GM12878 (cell line): ENCODE results near the gene LST1. TPM values are rescaled to one million over a fixed set of nuclear protein-coding genes. Genes with fewer than 3 reads are reported as not detected.

Source experiments
- ATAC-seq: fragments of 200-7000 bp; cut with Tn5 transposase; 3 replicates; pipeline ENCODE4 v1.9.1; 2020; ENCODE audit warnings: mild to moderate bottlenecking, moderate library complexity
- BruUV-seq: library from RNA; stranded (reverse); fragments of 400-500 nt; replicated peaks from 2 replicates; lab custom pipeline; 2021; lab: Mats Ljungman, UMichigan
- CTCF ChIA-PET: fragments of 300-600 bp; sonication (Branson Sonifier 250); formaldehyde crosslinking; extraction: SDS; loops from one replicate; lab custom pipeline; 2021; ENCODE audit warnings: inconsistent platforms; lab: Yijun Ruan, JAX
- POLR2A ChIA-PET: fragments of 350-600 bp; formaldehyde crosslinking; extraction: SDS; loops from one replicate; lab custom pipeline; 2021; ENCODE audit warnings: inconsistent platforms; lab: Charles Lee
- RAD21 ChIA-PET: fragments of 300-600 bp; sonication (Branson Sonifier 250); formaldehyde crosslinking; loops from one replicate; lab custom pipeline; 2023; ENCODE audit warnings: antibody characterized with exemption; ENCODE audit not compliant: unreplicated experiment; lab: Charles Lee
- SMC1A ChIA-PET: fragments of 300-600 bp; sonication (Branson Sonifier 250); formaldehyde crosslinking; loops from one replicate; lab custom pipeline; 2023; ENCODE audit not compliant: unreplicated experiment, uncharacterized antibody; lab: Charles Lee
- DNase-seq: peaks from one replicate; pipeline ENCODE4 v3.0.0-alpha.2; 2011; ENCODE audit warnings: low read depth, low spot score
- FAIRE-seq: peaks from 3 replicates; lab custom pipeline; 2011; peaks lifted over from hg19 to GRCh38; lab: Jason Lieb, UNC
- H2AFZ ChIP-seq: 2 replicates; pipeline ENCODE4 v1.6.0; 2011; ENCODE audit warnings: low read depth, low read length, control low read depth; ENCODE audit not compliant: control insufficient read depth
- H3K27ac ChIP-seq: 2 replicates; pipeline ENCODE4 v1.5.1; 2011; ENCODE audit warnings: control low read depth; ENCODE audit not compliant: control insufficient read depth, insufficient read depth
- H3K27me3 ChIP-seq, 2 experiments: replicated peaks in 1 of 2; 2 replicates each; pipeline versions ENCODE4 v1.6.0 to v1.6.1; 2011; ENCODE audit warnings: low read length in 1 of 2; ENCODE audit not compliant: control insufficient read depth in 2 of 2, insufficient read depth in 2 of 2
- H3K36me3 ChIP-seq, 2 experiments: 2 replicates each; pipeline ENCODE4 v1.5.1; 2011; ENCODE audit warnings: low read length in 1 of 2; ENCODE audit not compliant: control insufficient read depth in 2 of 2, insufficient read depth in 2 of 2
- H3K4me1 ChIP-seq: 2 replicates; pipeline ENCODE4 v1.6.1; 2011; ENCODE audit warnings: mild to moderate bottlenecking, low read length, moderate library complexity, mixed read lengths; ENCODE audit not compliant: control insufficient read depth, insufficient read depth
- H3K4me2 ChIP-seq: 2 replicates; pipeline ENCODE4 v1.6.0; 2011; ENCODE audit warnings: control low read depth; ENCODE audit not compliant: control insufficient read depth, insufficient read depth
- H3K4me3 ChIP-seq: fragments of 200-600 bp; sonication (generic); 2 replicates; pipeline ENCODE4 v1.5.1; 2016
- H3K79me2 ChIP-seq: 2 replicates; pipeline ENCODE4 v1.6.0; 2011; ENCODE audit warnings: low read length; ENCODE audit not compliant: control insufficient read depth, insufficient read depth
- H3K9ac ChIP-seq: 2 replicates; pipeline ENCODE4 v1.8.0; 2011; ENCODE audit warnings: low read length, control low read depth, mixed read lengths; ENCODE audit not compliant: control insufficient read depth, insufficient read depth
- H3K9me3 ChIP-seq: replicated peaks from 3 replicates; pipeline ENCODE4 v1.5.1; 2011; ENCODE audit warnings: mild to moderate bottlenecking, low read length; ENCODE audit not compliant: control insufficient read depth, insufficient read depth
- H4K20me1 ChIP-seq: 2 replicates; pipeline ENCODE4 v1.6.0; 2011; ENCODE audit not compliant: control insufficient read depth, insufficient read depth
- BCL11A ChIP-seq: IDR thresholded peaks from 2 replicates; pipeline ENCODE4 v1.6.1; 2011; ENCODE audit warnings: low read depth, low read length
- CREM ChIP-seq: IDR thresholded peaks from 2 replicates; pipeline ENCODE4 v1.6.1; 2014; ENCODE audit warnings: antibody characterized with exemption, low read depth
- CTCF ChIP-seq, 3 experiments: IDR thresholded peaks in 2 of 3; conservative IDR thresholded peaks in 1 of 3; 2 replicates each; pipeline ENCODE4 v1.5.1; 2011; ENCODE audit warnings: low read depth in 3 of 3, low read length in 3 of 3, mild to moderate bottlenecking in 3 of 3, control low read depth in 2 of 3, moderate library complexity in 2 of 3, inconsistent platforms in 1 of 3, mixed read lengths in 1 of 3; ENCODE audit not compliant: control insufficient read depth in 2 of 3, insufficient read depth in 1 of 3; ENCODE audit errors: extremely low read depth in 1 of 3
- CUX1 ChIP-seq: IDR thresholded peaks from 2 replicates; pipeline ENCODE4 v1.6.1; 2012; ENCODE audit warnings: improper control_type of control experiment, low read depth, low read length; ENCODE audit not compliant: insufficient replicate concordance
- IRF4 ChIP-seq: IDR thresholded peaks from 2 replicates; pipeline ENCODE4 v1.6.1; 2011; ENCODE audit warnings: low read depth, low read length
- KLF5 ChIP-seq: fragments of 450-650 bp; IDR thresholded peaks from 2 replicates; pipeline ENCODE4 v1.6.1; 2014; ENCODE audit warnings: mild to moderate bottlenecking; ENCODE audit not compliant: partially characterized antibody
- PKNOX1 ChIP-seq: fragments of 450-650 bp; IDR thresholded peaks from 2 replicates; pipeline ENCODE4 v1.6.1; 2016; ENCODE audit warnings: mild to moderate bottlenecking
- RAD21 ChIP-seq: IDR thresholded peaks from 2 replicates; pipeline ENCODE4 v1.6.1; 2011; ENCODE audit warnings: mild to moderate bottlenecking, low read depth, low read length, moderate library complexity; ENCODE audit not compliant: insufficient read depth
- SMARCA5 ChIP-seq: fragments of 450-650 bp; IDR thresholded peaks from 2 replicates; pipeline ENCODE4 v1.6.1; 2017; ENCODE audit warnings: mild to moderate bottlenecking
- SUZ12 ChIP-seq: fragments of 200-600 bp; sonication (generic); IDR thresholded peaks from one replicate; pipeline ENCODE4 v1.6.1; 2018; ENCODE audit warnings: antibody characterized with exemption, mild to moderate bottlenecking; ENCODE audit not compliant: unreplicated experiment
- USF1 ChIP-seq: IDR thresholded peaks from 2 replicates; pipeline ENCODE4 v1.6.1; 2011; ENCODE audit warnings: borderline replicate concordance, low read depth, mild to moderate bottlenecking, moderate library complexity, mixed read lengths, low read length; ENCODE audit not compliant: insufficient read depth; ENCODE audit errors: extremely low read length
- WRNIP1 ChIP-seq: IDR thresholded peaks from 2 replicates; pipeline ENCODE4 v1.6.1; 2011; ENCODE audit warnings: low read depth, low read length, improper control_type of control experiment, borderline replicate concordance
- YY1 ChIP-seq: IDR thresholded peaks from 2 replicates; pipeline ENCODE4 v1.6.1; 2011; ENCODE audit warnings: low read depth, mild to moderate bottlenecking, low read length
- WGBS: methylation state at CpG from one replicate; pipeline ENCODE4 v1.1.6; 2016; ENCODE audit warnings: low lambda C conversion rate; ENCODE audit not compliant: insufficient replicate concordance, insufficient coverage; ENCODE audit errors: missing lambda C conversion rate; 5-methylcytosine and 5-hydroxymethylcytosine counted together
- in situ Hi-C: fragments of 300-500 bp; cut with MboI; formaldehyde crosslinking; loops from 9 replicates; pipeline ENCODE4 v1.14.3; 2018; ENCODE audit warnings: mixed read lengths
- intact Hi-C: fragments of 100-400 bp; cut with micrococcal nuclease; formaldehyde crosslinking; loops from one replicate; pipeline ENCODE4 v1.14.2; 2022; ENCODE audit not compliant: unreplicated experiment
- polyA plus RNA-seq, 11 experiments: library from polyadenylated mRNA; depleted of rRNA in 4 of 11; unstranded in 6 of 11; stranded (reverse) in 5 of 11; fragments of >200 nt; fragmentation: Nextera tagmentation in 4 of 11; fragmentation: Illumina TruSeq in 1 of 11; extraction: Ambion mirVana in 4 of 11; extraction: Trizol in 1 of 11; gene quantifications; 1 replicate in 1 of 11; 2 replicates in 10 of 11; pipeline versions ENCODE4 v1.2.1 to v1.2.3, GENCODE V29; 2011 to 2016; ENCODE audit warnings: inconsistent platforms in 2 of 11, missing spikeins in 2 of 11, low read depth in 1 of 11
- total RNA-seq, 4 experiments: library from RNA; depleted of rRNA in 3 of 4; stranded (reverse); fragments of >200 nt in 3 of 4; fragmentation: Illumina TruSeq in 1 of 4; extraction: Trizol in 1 of 4; gene quantifications; 2 replicates each; pipeline versions ENCODE4 v1.2.1 to v1.2.3, GENCODE V29; 2013 to 2021

Gene LST1
- total and polyA plus RNA-seq, 10 of the 15 experiments (the other 5 are each of a cell fraction or from before 2014, with no cell fraction given): 4.1 to 35.5 (median 16.4) TPM

- no peak for DNase-seq
- ChIA-PET POLR2A (interaction anchor here (0.6 to 17.1 kb wide), 6 partner anchors 10 to 91 kb away, joined by 3 to 282 read pairs (median 90); partner anchors contain the start of genes ATP6V1G2, LTA, NCR3 and NFKBIL1), RAD21 (interaction anchor here (1.8 to 17.5 kb wide), 5 partner anchors 10 to 93 kb away, joined by 5 to 620 read pairs (median 53); partner anchors contain the start of genes ATP6V1G2, LTA, NCR3 and NFKBIL1), SMC1A (interaction anchor here (0.8 to 45.5 kb wide), 6 partner anchors 10 to 153 kb away, joined by 3 to 1989 read pairs (median 30); partner anchors contain the start of genes ATP6V1G2, DDX39B, LTA and NCR3), CTCF (interaction anchor here (1.3 to 31.0 kb wide), 5 partner anchors 5 to 91 kb away, joined by 3 to 2098 read pairs (median 789); partner anchors contain the start of genes ATP6V1G2, DDX39B, LST1 and LTA)
- H3K27ac ChIP-seq: peak overlapping the region; percentile 75
- intact Hi-C loops: no loop called here
- no peak overlapping the region for H3K4me3 ChIP-seq
- H3K9ac ChIP-seq: 0 out of 2 replicates have a peak overlapping the region, but pooled peaks have one; percentile 51
- H3K79me2 ChIP-seq: peaks cover 25% of the 10 kb centered on the region
- WGBS: 42% methylated on average over 2 of the region's 2 CpGs
- no peaks in the 10 kb centered on the region; a peak in 1 of 4 replicates for H3K36me3 ChIP-seq
- H4K20me1 ChIP-seq: no peaks in the 10 kb centered on the region
- H3K9me3 ChIP-seq: no peaks in the 10 kb centered on the region
- H3K27me3 ChIP-seq: no peaks in the 10 kb centered on the region
- TF ChIP-seq KLF5 (no peak), CUX1 (no peak), WRNIP1 (0 out of 2 replicates have a peak, but pooled peaks have one; percentile 41), YY1 (0 out of 2 replicates have a peak, but pooled peaks have one; percentile 22), CTCF (IDR thresholded peaks at IDR 0.05 in 2 of 3, conservative IDR thresholded peaks at IDR 0.05 in 1 of 3; ENCODE audit: control insufficient read depth in 2 of 3, extremely low read depth in 1 of 3, insufficient read depth in 1 of 3, low read depth in 3 of 3, low read length in 3 of 3) (peak; percentile 39 to 76 (median 67)), SUZ12 (no peak), SMARCA5 (peak; percentile 36; the same call in 1 of the 2 replicates), BCL11A (no peak), IRF4 (no peak), USF1 (no peak), PKNOX1 (peak; percentile 58), RAD21 (peak; percentile 53), CREM (no peak)
- in situ Hi-C loops: no loop called here
- H3K4me2 ChIP-seq: peak overlapping the region; percentile 60
- no peak overlapping the region; the same call in 1 of the 2 replicates for H2AFZ ChIP-seq
- ATAC-seq: peak; percentile 34
- FAIRE-seq: no peak
- BruUV-seq: no TSS peak
- H3K4me1 ChIP-seq: peaks cover 46% of the 10 kb centered on the region
Measured at GRCh38 chr6:31585491-31585890, 586 bp upstream of the LST1 start.
